GM10266 (cell line): ENCODE data around the gene SAP30L.

ENCODE experiments used
- DNase-seq: peaks from one replicate; pipeline ENCODE4 v3.0.0; 2012; ENCODE audit errors: extremely low spot score
- CTCF ChIP-seq: IDR thresholded peaks from 2 replicates; pipeline ENCODE4 v1.5.1; 2012; ENCODE audit warnings: mild to moderate bottlenecking, low read depth; ENCODE audit not compliant: control insufficient read depth, insufficient read depth; ENCODE audit errors: missing control alignments

Gene SAP30L

GRCh38 chr5:154480847-154481246 lies 35.0 kb downstream of the SAP30L start:
- no peak for TF ChIP-seq CTCF
- DNase-seq, result no peak

GRCh38 chr5:154481584-154482381 lies 36.0 kb downstream of the SAP30L start:
- DNase-seq, result no peak
- no peak for TF ChIP-seq CTCF

- TF ChIP-seq CTCF, result no peak
- DNase-seq, result no peak
These were observed 37.0 kb downstream of the SAP30L start for GRCh38 chr5:154482528-154483449.

- no peak for DNase-seq
- no peak for TF ChIP-seq CTCF
These were observed 38.0 kb downstream of the SAP30L start for GRCh38 chr5:154483654-154484392.

- DNase-seq, result no peak
- TF ChIP-seq CTCF, result no peak
These were observed 38.7 kb downstream of the SAP30L start for GRCh38 chr5:154484393-154485095.

- no peak for TF ChIP-seq CTCF
- DNase-seq, result no peak
These were observed 39.3 kb downstream of the SAP30L start for GRCh38 chr5:154485096-154485491.
